Heart left ventricle (tissue), 16 donors: Measurements from ENCODE around the gene MICAL2. TPM values are rescaled to one million over a fixed set of nuclear protein-coding genes. Genes with fewer than 3 reads are reported as not detected.
A peak's percentile ranks its signal among the peaks of the same experiment; 100 is the strongest.

Experiments
- ATAC-seq, 4 donors: fragments of 200-7000 bp; cut with Tn5 transposase; one replicate each; pipeline ENCODE4 v1.9.1; 2020 to 2022; ENCODE audit warnings: moderate library complexity in 4 of 4, mild to moderate bottlenecking in 3 of 4, moderate number of reproducible peaks in 1 of 4
- DNase-seq, 5 donors: peaks; one replicate each; pipeline ENCODE4 v3.0.0-alpha.2; 2020
- H3K27ac ChIP-seq, 12 donors: fragments of 200-600 bp; sonication (generic) in 4 of 12; one replicate each; pipeline versions ENCODE4 v1.5.0 to v1.8.0; 2016 to 2022; ENCODE audit warnings: mild to moderate bottlenecking in 2 of 12
- H3K27me3 ChIP-seq, 9 donors: fragments of 200-600 bp; sonication (generic) in 2 of 9; one replicate each; pipeline versions ENCODE4 v1.5.1 to v1.8.0; 2016 to 2022; ENCODE audit warnings: mild to moderate bottlenecking in 3 of 9
- H3K36me3 ChIP-seq, 9 donors: fragments of 200-600 bp; sonication (generic) in 2 of 9; one replicate each; pipeline versions ENCODE4 v1.5.0 to v1.8.0; 2018 to 2022; ENCODE audit warnings: mild to moderate bottlenecking in 2 of 9
- H3K4me1 ChIP-seq, 12 donors: fragments of 200-600 bp; sonication (generic) in 4 of 12; one replicate each; pipeline versions ENCODE4 v1.5.0 to v1.8.0; 2016 to 2022; ENCODE audit warnings: mild to moderate bottlenecking in 3 of 12
- H3K4me3 ChIP-seq, 12 donors: fragments of 200-600 bp; sonication (generic) in 4 of 12; one replicate each; pipeline versions ENCODE4 v1.5.0 to v1.8.0; 2017 to 2022; ENCODE audit warnings: mild to moderate bottlenecking in 9 of 12, moderate library complexity in 4 of 12
- H3K9me3 ChIP-seq, 12 donors: fragments of 200-600 bp; sonication (generic) in 4 of 12; one replicate each; pipeline versions ENCODE4 v1.5.0 to v1.8.0; 2016 to 2022; ENCODE audit warnings: mild to moderate bottlenecking in 1 of 12
- CTCF ChIP-seq, 12 donors: fragments of 200-600 bp; sonication (generic) in 4 of 12; IDR thresholded peaks; one replicate each; pipeline versions ENCODE4 v1.5.0 to v1.8.0; 2018 to 2022; ENCODE audit warnings: antibody characterized with exemption in 12 of 12, mild to moderate bottlenecking in 5 of 12
- POLR2A ChIP-seq, 2 donors: fragments of 450-650 bp; IDR thresholded peaks; one replicate each; pipeline ENCODE4 v1.6.1; 2017; ENCODE audit warnings: antibody characterized with exemption in 2 of 2, mild to moderate bottlenecking in 2 of 2, moderate library complexity in 2 of 2
- WGBS, 4 donors: extraction: QIAGEN DNeasy Blood & Tissue Kit in 2 of 4; methylation state at CpG; one replicate each; pipeline versions ENCODE4 v1.1.5 to v1.1.7; 2013 to 2018; 5-methylcytosine and 5-hydroxymethylcytosine counted together
- intact Hi-C, 10 donors: fragments of 100-400 bp; cut with DNase I; formaldehyde crosslinking; loops; one replicate each; pipeline versions ENCODE4 v1.11.1 to v1.14.2; 2022
- polyA plus RNA-seq, 2 donors: library from polyadenylated mRNA; stranded (reverse); fragments of 200-250 nt; gene quantifications; one replicate each; pipeline ENCODE4 v1.2.3, GENCODE V29; 2013
- total RNA-seq, 9 donors: library from RNA; depleted of rRNA in 2 of 9; stranded (reverse); fragments of >200 nt in 2 of 9; fragmentation: NEBNext Ultra II Directional in 3 of 9; extraction: Animal tissue kit (Norgen Biotek cat#: 25700) in 3 of 9; gene quantifications; one replicate each; pipeline versions ENCODE4 v1.1.0 to v1.2.4, GENCODE V29; 2016 to 2023
- donor health status: ischemic (EF 13 %, LVEDD 7.1; RV severe dilation, severe dysfunction).
- donor health status: healthy with polysubstance abuse.
- donor health status: DM: no; HTN: yes; CAD: no.
- donor health status: DM: no; HTN: no; CAD: no.
- donor health status: ischemic (EF 25% LVEDD 6.9; RV normal size, moderate dysfunction).
- donor health status: ischemic (EF 25% LVEDD 5.7; RV mildly dilated, moderate dysfunction).
- donor health status: healthy.
- donor health status: DM: yes; HTN: yes; CAD: no.
- donor health status: ischemic (EF 35%, LVEDD 5.7; RV mildly dilated, moderate dysfunction).
- donor health status: nonischemic (EF 11% LVEDD 7.7; RV severe dilation, severe dysfunction).
- donor health status: DM: yes; HTN: yes; CAD: no.
- donor health status: PGD.
- donor health status: ischemic (EF 29% LVEDD 5.4; RV normal size, mild dysfunction).
- donor health status: nonischemic (EF 23%, LVEDD 6.1; RV moderate dilation, normal function).

The MICAL2 gene
- total and polyA plus RNA-seq, 11 donors: 37.6 to 110 (median 86.4) TPM

DNA sequence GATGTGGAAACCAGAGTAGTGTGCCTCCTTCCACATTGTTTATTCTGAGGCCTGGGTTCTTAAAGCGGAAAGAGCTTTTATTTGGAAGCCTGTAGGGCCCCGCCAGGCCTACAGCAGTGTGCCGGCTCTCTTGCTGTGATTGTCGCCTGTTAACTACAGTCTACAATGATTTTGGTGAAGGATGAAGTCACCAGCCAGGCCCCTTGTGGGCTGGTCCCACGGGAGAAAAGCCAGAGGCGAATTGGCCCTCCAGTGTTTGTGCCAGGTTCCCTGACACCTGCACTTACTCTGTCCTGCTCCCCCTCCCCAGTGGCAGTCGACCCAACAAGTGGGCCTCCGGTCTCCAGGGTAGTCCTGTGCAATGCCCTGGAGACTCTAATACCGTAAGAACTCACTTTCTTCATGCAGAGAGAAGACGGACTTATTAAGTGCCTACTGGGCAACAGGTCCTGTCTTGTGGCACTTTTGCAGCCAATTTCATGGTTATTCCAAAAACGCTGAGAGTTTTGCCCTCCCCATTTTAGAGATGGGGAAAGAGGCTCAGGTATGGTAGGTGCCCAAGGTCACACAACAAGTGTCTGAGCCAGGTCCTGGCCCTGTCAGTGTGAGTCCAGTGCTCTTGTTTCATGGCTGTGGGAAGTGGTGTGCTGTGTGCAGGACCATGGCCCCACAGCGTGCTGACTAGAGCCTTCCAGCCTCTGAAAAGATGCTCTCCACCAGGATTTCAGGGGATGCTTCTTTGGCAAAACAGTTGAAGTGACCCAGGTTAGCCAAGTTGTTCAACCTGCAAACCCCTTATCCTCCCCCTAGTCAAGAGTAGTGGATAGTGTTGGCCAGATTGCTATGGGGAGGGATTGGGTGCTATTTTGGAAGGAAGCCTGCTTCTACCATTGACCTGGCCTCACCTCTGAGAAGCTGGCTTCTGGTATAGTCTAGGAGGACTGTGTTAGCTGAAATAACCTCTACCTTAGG is 1.4 kb downstream of the MICAL2 start:
- ATAC-seq (peak in 1 of 4 donors; percentile 1), DNase-seq (no peak)
- TF ChIP-seq POLR2A (IDR thresholded peaks at IDR 0.05) (no peak), CTCF (IDR thresholded peaks at IDR 0.05) (no peak)
- no peaks in the 10 kb centered on the region for H3K27me3 ChIP-seq
- WGBS, 4 donors: 35 to 48% (median 39%) methylated on average over 11 to 12 of the region's 12 CpGs
- H3K9me3 ChIP-seq: no peaks in the 10 kb centered on the region
- peaks cover 0 to 5% (median 0%) of the 10 kb centered on the region in 9 donors for H3K36me3 ChIP-seq
- peaks cover 0 to 60% (median 46%) of the 10 kb centered on the region in 12 donors for H3K4me1 ChIP-seq
- H3K4me3 ChIP-seq: peak overlapping the region; percentile 62 to 93 (median 86)
- peak overlapping the region; percentile 46 to 91 (median 84) for H3K27ac ChIP-seq
- intact Hi-C loops: loop anchor here in 6 of 10 donors (2.0 to 10.0 kb wide), 6 partner anchors 45 to 125 kb away; no protein-coding TSS in a partner anchor

GRCh38 chr11:12112750-12113149 is 2.4 kb downstream of the MICAL2 start:
- intact Hi-C loops: loop anchor here in 6 of 10 donors (5.0 to 10.0 kb wide), 5 partner anchors 45 to 125 kb away; no protein-coding TSS in a partner anchor
- H3K4me3 ChIP-seq: peak overlapping the region in 5 of 12 donors; percentile 8 to 87 (median 77)
- no peaks in the 10 kb centered on the region for H3K9me3 ChIP-seq
- H3K36me3 ChIP-seq: peaks cover 0 to 6% (median 0%) of the 10 kb centered on the region in 9 donors
- WGBS, 4 donors: 85 to 97% (median 94%) methylated on average over 2 of the region's 2 CpGs
- peak overlapping the region in 5 of 12 donors; percentile 53 to 91 (median 89) for H3K27ac ChIP-seq
- peaks cover 0 to 69% (median 55%) of the 10 kb centered on the region in 12 donors for H3K4me1 ChIP-seq
- DNase-seq (no peak), ATAC-seq (no peak)
- no peaks in the 10 kb centered on the region for H3K27me3 ChIP-seq
- TF ChIP-seq CTCF (IDR thresholded peaks at IDR 0.05) (no peak), POLR2A (IDR thresholded peaks at IDR 0.05) (no peak)

GRCh38 chr11:12113294-12113693 is 2.9 kb downstream of the MICAL2 start:
- intact Hi-C loops: loop anchor here in 6 of 10 donors (5.0 to 10.0 kb wide), 5 partner anchors 44 to 124 kb away; no protein-coding TSS in a partner anchor

More at GRCh38 chr11:12113294-12113693, 2.9 kb downstream of the MICAL2 start:
- 68 to 79% (median 71%) methylated on average over 8 of the region's 8 CpGs for WGBS, 4 donors
- Histone ChIP-seq H3K27me3 (no peaks in the 10 kb centered on the region), H3K27ac (peak overlapping the region in 2 of 12 donors; percentile 89 to 91), H3K4me3 (peak overlapping the region in 4 of 12 donors; percentile 8 to 85 (median 51)), H3K4me1 (peaks cover under 1 to 74% (median 59%) of the 10 kb centered on the region in 12 donors), H3K36me3 (peaks cover 0 to 6% (median 0%) of the 10 kb centered on the region in 9 donors), H3K9me3 (no peaks in the 10 kb centered on the region)
- no peak for DNase-seq
- TF ChIP-seq CTCF (IDR thresholded peaks at IDR 0.05) (no peak), POLR2A (IDR thresholded peaks at IDR 0.05) (no peak)
- no peak for ATAC-seq
